Sigmoid colon (tissue), 7 donors: ENCODE measurements around the gene TTYH1. TPM values are rescaled to one million over a fixed set of nuclear protein-coding genes. Genes with fewer than 3 reads are reported as not detected.

Experiments
- DNase-seq: peaks from one replicate; pipeline ENCODE4 v3.0.0-alpha.2; 2019
- H3K27ac ChIP-seq, 4 donors: fragments of 200-600 bp; sonication (generic); one replicate each; pipeline ENCODE4 v1.5.1; 2016 to 2019; ENCODE audit warnings: mild to moderate bottlenecking in 1 of 4
- H3K27me3 ChIP-seq, 3 donors: fragments of 200-600 bp; sonication (generic); one replicate each; pipeline ENCODE4 v1.5.1; 2019; ENCODE audit warnings: mild to moderate bottlenecking in 1 of 3
- H3K36me3 ChIP-seq, 4 donors: fragments of 200-600 bp; sonication (generic); one replicate each; pipeline ENCODE4 v1.5.1; 2016 to 2019
- H3K4me1 ChIP-seq, 4 donors: fragments of 200-600 bp; sonication (generic); one replicate each; pipeline ENCODE4 v1.5.1; 2017 to 2019
- H3K4me3 ChIP-seq, 4 donors: fragments of 200-600 bp; sonication (generic); one replicate each; pipeline ENCODE4 v1.5.1; 2017 to 2019; ENCODE audit warnings: mild to moderate bottlenecking in 2 of 4, moderate library complexity in 1 of 4
- H3K9me3 ChIP-seq, 4 donors: fragments of 200-600 bp in 3 of 4; sonication (generic) in 3 of 4; one replicate each; pipeline versions ENCODE4 v1.5.1 to v1.6.1; 2013 to 2019
- CTCF ChIP-seq, 4 experiments: fragments of 450-650 bp in 3 of 4; fragments of 200-600 bp in 1 of 4; IDR thresholded peaks; one replicate each; pipeline ENCODE4 v1.5.1; 2016 to 2019; ENCODE audit warnings: antibody characterized with exemption in 4 of 4, mild to moderate bottlenecking in 3 of 4, moderate library complexity in 2 of 4
- EP300 ChIP-seq, 4 donors: sonication (generic); formaldehyde crosslinking; IDR thresholded peaks; one replicate each; pipeline ENCODE4 v1.6.1; 2017; ENCODE audit warnings: antibody characterized with exemption in 4 of 4
- POLR2A ChIP-seq, 2 donors: fragments of 450-650 bp; IDR thresholded peaks; one replicate each; pipeline ENCODE4 v1.6.1; 2016; ENCODE audit warnings: antibody characterized with exemption in 2 of 2, mild to moderate bottlenecking in 2 of 2, moderate library complexity in 2 of 2
- POLR2AphosphoS5 ChIP-seq, 4 donors: sonication (generic); formaldehyde crosslinking; IDR thresholded peaks; one replicate each; pipeline ENCODE4 v1.6.1; 2017; ENCODE audit warnings: antibody characterized with exemption in 4 of 4
- WGBS, 2 donors: extraction: QIAGEN DNeasy Blood & Tissue Kit; methylation state at CpG; one replicate each; pipeline ENCODE4 v1.1.7; 2013; 5-methylcytosine and 5-hydroxymethylcytosine counted together
- intact Hi-C: fragments of 100-400 bp; cut with DNase I; formaldehyde crosslinking; loops from one replicate; pipeline ENCODE4 v1.15.1; 2023
- polyA plus RNA-seq, 3 donors: library from polyadenylated mRNA; stranded (reverse); fragments of 200-250 nt; gene quantifications; one replicate each; pipeline ENCODE4 v1.2.3, GENCODE V29; 2013
- total RNA-seq, 4 donors: library from RNA; depleted of rRNA; stranded (reverse); fragments of >200 nt; gene quantifications; one replicate each; pipeline ENCODE4 v1.1.0, GENCODE V29; 2016
- donor health status: healthy with polysubstance abuse.
- donor health status: Bipolar disorder and iron deficiency.
- donor health status: healthy.

The TTYH1 gene
- total and polyA plus RNA-seq, 7 donors: 0.23 to 5.4 (median 2.5) TPM

- DNase-seq: no peak
- TF ChIP-seq CTCF (IDR thresholded peaks at IDR 0.05) (no peak), POLR2A (IDR thresholded peaks at IDR 0.05) (no peak), EP300 (IDR thresholded peaks at IDR 0.05) (no peak), POLR2AphosphoS5 (IDR thresholded peaks at IDR 0.05) (no peak)
- peaks cover 31 to 77% (median 44%) of the 10 kb centered on the region in 3 donors for H3K27me3 ChIP-seq
Measured at GRCh38 chr19:54427586-54427985, 12.3 kb downstream of the TTYH1 start.

GRCh38 chr19:54428323-54429175, 13.3 kb downstream of the TTYH1 start:
- peaks cover 31 to 76% (median 44%) of the 10 kb centered on the region in 3 donors for H3K27me3 ChIP-seq
- no peak for DNase-seq
- no peaks in the 10 kb centered on the region for H3K36me3 ChIP-seq
- H3K4me1 ChIP-seq: peaks cover 0 to 19% (median 15%) of the 10 kb centered on the region in 4 donors
- intact Hi-C loops: no loop called here
- 69 to 83% methylated on average over 11 of the region's 11 CpGs for WGBS, 2 donors
- no peak overlapping the region for H3K4me3 ChIP-seq
- no peak for TF ChIP-seq POLR2AphosphoS5 (IDR thresholded peaks at IDR 0.05)
- H3K27ac ChIP-seq: no peak overlapping the region
- H3K9me3 ChIP-seq: no peaks in the 10 kb centered on the region

More at GRCh38 chr19:54427586-54427985, 12.3 kb downstream of the TTYH1 start:
- intact Hi-C loops: no loop called here
- H3K4me3 ChIP-seq: no peak overlapping the region
- H3K4me1 ChIP-seq: peaks cover 0 to 19% (median 15%) of the 10 kb centered on the region in 4 donors
- H3K27ac ChIP-seq: no peak overlapping the region
- 86 to 89% methylated on average over 11 of the region's 11 CpGs for WGBS, 2 donors
- H3K36me3 ChIP-seq: no peaks in the 10 kb centered on the region
- no peaks in the 10 kb centered on the region for H3K9me3 ChIP-seq

- peaks cover 0 to 20% (median 16%) of the 10 kb centered on the region in 4 donors for H3K4me1 ChIP-seq
- TF ChIP-seq EP300 (IDR thresholded peaks at IDR 0.05): no peak
- TF ChIP-seq CTCF (IDR thresholded peaks at IDR 0.05): no peak
- no peak for TF ChIP-seq POLR2A (IDR thresholded peaks at IDR 0.05)
- no peak for TF ChIP-seq POLR2AphosphoS5 (IDR thresholded peaks at IDR 0.05)
- H3K9me3 ChIP-seq: no peaks in the 10 kb centered on the region
- H3K36me3 ChIP-seq: no peaks in the 10 kb centered on the region
- no peak overlapping the region for H3K4me3 ChIP-seq
- intact Hi-C loops: no loop called here
- WGBS, 2 donors: 54 to 70% methylated on average over 8 of the region's 8 CpGs
- H3K27me3 ChIP-seq: peaks cover 31 to 74% (median 44%) of the 10 kb centered on the region in 3 donors
- DNase-seq: no peak
- no peak overlapping the region for H3K27ac ChIP-seq
Measured at GRCh38 chr19:54429176-54429495, 13.9 kb downstream of the TTYH1 start.

GRCh38 chr19:54429545-54430227, 14.4 kb downstream of the TTYH1 start:
- 38 to 60% methylated on average over 13 of the region's 13 CpGs for WGBS, 2 donors
- Histone ChIP-seq H3K27me3 (peaks cover 31 to 74% (median 44%) of the 10 kb centered on the region in 3 donors), H3K4me1 (peaks cover 0 to 25% (median 20%) of the 10 kb centered on the region in 4 donors), H3K27ac (no peak overlapping the region), H3K4me3 (no peak overlapping the region), H3K36me3 (no peaks in the 10 kb centered on the region), H3K9me3 (no peaks in the 10 kb centered on the region)
- intact Hi-C loops: no loop called here
- no peak for DNase-seq
- TF ChIP-seq CTCF (IDR thresholded peaks at IDR 0.05) (no peak), POLR2AphosphoS5 (IDR thresholded peaks at IDR 0.05) (no peak)
